ENCODE measurements around the gene CBLN4.

DNA sequence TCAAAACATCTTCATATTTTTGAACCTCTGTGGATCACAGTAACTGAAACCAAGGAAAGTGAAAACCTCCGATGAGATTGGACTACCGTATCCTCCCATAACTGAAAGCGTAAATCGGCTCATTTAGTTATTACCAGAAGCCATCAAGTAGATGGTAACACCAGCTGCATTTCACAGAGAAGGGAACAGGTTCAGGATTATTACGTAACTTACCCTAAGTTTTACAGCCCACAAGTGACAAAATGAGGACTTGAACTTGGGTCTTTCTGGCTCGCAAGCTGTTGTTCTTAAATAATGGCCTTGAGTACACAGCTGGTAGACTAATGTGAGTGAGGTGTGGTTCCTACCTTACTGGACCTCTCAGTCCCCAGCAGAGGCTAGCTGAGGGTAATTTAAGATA, 37.9 kb upstream of the CBLN4 start:
- no peak for TF ChIP-seq GATA2 (IDR thresholded peaks at IDR 0.05; ENCODE audit: low read depth, low read length)
- no peak for TF ChIP-seq GATA3 (IDR thresholded peaks at IDR 0.05; ENCODE audit: low read depth, low read length)

All from SH-SY5Y (cell line).